Mesendoderm (in vitro differentiated cells): ENCODE results near the gene CRACR2A.

ENCODE experiments used
- DNase-seq: peaks from one replicate; pipeline ENCODE4 v3.0.0; 2013
- H2AK5ac ChIP-seq: 2 replicates; pipeline ENCODE4 v1.6.1; 2013; ENCODE audit warnings: low read length, inconsistent platforms
- H2BK120ac ChIP-seq: 2 replicates; pipeline ENCODE4 v1.6.1; 2013; ENCODE audit warnings: low read depth, mild to moderate bottlenecking, low read length, moderate library complexity, mixed read lengths
- H2BK15ac ChIP-seq: replicated peaks from 2 replicates; pipeline ENCODE4 v1.6.1; 2013; ENCODE audit warnings: low read depth, mild to moderate bottlenecking, moderate library complexity
- H2BK5ac ChIP-seq: 2 replicates; pipeline ENCODE4 v1.6.1; 2013; ENCODE audit warnings: low read length, inconsistent platforms
- H3K18ac ChIP-seq: 2 replicates; pipeline ENCODE4 v1.6.1; 2013; ENCODE audit warnings: mild to moderate bottlenecking, low read length, mixed read lengths
- H3K23ac ChIP-seq: one replicate; pipeline ENCODE4 v1.6.1; 2013; ENCODE audit warnings: low read length
- H3K27ac ChIP-seq: 2 replicates; pipeline ENCODE4 v1.5.1; 2013; ENCODE audit warnings: low read depth, mild to moderate bottlenecking, inconsistent platforms, low read length, moderate library complexity
- H3K27me3 ChIP-seq: 2 replicates; pipeline ENCODE4 v1.6.1; 2013; ENCODE audit warnings: low read length, control low read depth, mild to moderate bottlenecking, inconsistent platforms; ENCODE audit not compliant: insufficient read depth, poor library complexity
- H3K36me3 ChIP-seq: 2 replicates; pipeline ENCODE4 v1.6.1; 2013; ENCODE audit warnings: low read length, inconsistent platforms; ENCODE audit not compliant: control insufficient read depth, insufficient read depth
- H3K4ac ChIP-seq: one replicate; pipeline ENCODE4 v1.6.1; 2013; ENCODE audit warnings: low read depth, mild to moderate bottlenecking, low read length, moderate library complexity
- H3K4me1 ChIP-seq: 2 replicates; pipeline ENCODE4 v1.6.1; 2013; ENCODE audit warnings: low read depth, low read length, inconsistent platforms; ENCODE audit not compliant: control insufficient read depth
- H3K4me2 ChIP-seq: 2 replicates; pipeline ENCODE4 v1.6.1; 2013; ENCODE audit warnings: low read length
- H3K4me3 ChIP-seq: 2 replicates; pipeline ENCODE4 v1.5.1; 2013; ENCODE audit warnings: mild to moderate bottlenecking, low read length
- H3K56ac ChIP-seq: one replicate; pipeline ENCODE4 v1.6.1; 2013; ENCODE audit warnings: low read length
- H3K79me1 ChIP-seq: 2 replicates; pipeline ENCODE4 v1.6.1; 2013; ENCODE audit warnings: low read length, inconsistent platforms
- H3K79me2 ChIP-seq: 2 replicates; pipeline ENCODE4 v1.6.1; 2013; ENCODE audit warnings: mild to moderate bottlenecking, low read length; ENCODE audit not compliant: control insufficient read depth, insufficient read depth
- H3K9ac ChIP-seq: 2 replicates; pipeline ENCODE4 v1.6.1; 2013; ENCODE audit warnings: low read length, inconsistent platforms
- H4K5ac ChIP-seq: one replicate; pipeline ENCODE4 v1.6.1; 2013; ENCODE audit warnings: low read length
- H4K8ac ChIP-seq: one replicate; pipeline ENCODE4 v1.6.1; 2013; ENCODE audit warnings: low read depth, mild to moderate bottlenecking, control low read depth, low read length, moderate library complexity
- WGBS: extraction: QIAGEN DNeasy Blood & Tissue Kit; methylation state at CpG from one replicate; pipeline ENCODE4 v1.1.7; 2013; ENCODE audit warnings: low lambda C conversion rate, missing lambda C conversion rate; ENCODE audit not compliant: insufficient coverage; ENCODE audit errors: extremely low coverage; 5-methylcytosine and 5-hydroxymethylcytosine counted together

The CRACR2A gene

DNA sequence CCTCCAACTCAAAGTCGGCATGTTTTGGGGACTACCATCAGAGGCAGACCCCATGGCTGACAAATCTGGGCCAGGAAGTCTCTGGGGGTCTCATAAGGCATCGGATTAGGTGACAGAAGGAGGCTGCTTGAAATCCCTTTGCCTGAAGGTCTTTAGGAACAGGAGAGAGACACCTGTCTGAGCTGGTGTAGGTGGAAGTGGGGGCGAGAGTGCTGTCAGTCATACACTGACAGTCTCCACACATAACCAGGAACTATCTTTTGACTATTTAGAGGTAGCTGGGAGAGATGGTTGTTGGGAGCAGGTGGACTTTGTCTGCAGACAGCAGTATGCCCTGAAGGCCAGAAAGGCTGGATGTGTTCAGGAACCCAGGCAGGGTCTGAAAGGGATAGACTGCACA is 163.2 kb downstream of the CRACR2A start:
- no peak overlapping the region for H3K9ac ChIP-seq
- DNase-seq = no peak
- no peak overlapping the region for H2BK15ac ChIP-seq
- no peak overlapping the region for H3K18ac ChIP-seq
- no peaks in the 10 kb centered on the region for H3K36me3 ChIP-seq
- no peak overlapping the region for H2BK120ac ChIP-seq
- no peak overlapping the region for H3K27ac ChIP-seq
- no peaks in the 10 kb centered on the region for H3K79me2 ChIP-seq
- no peak overlapping the region for H3K56ac ChIP-seq
- H3K4me3 ChIP-seq = no peak overlapping the region
- H4K5ac ChIP-seq = no peak overlapping the region
- no peak overlapping the region for H3K23ac ChIP-seq
- no peak overlapping the region for H4K8ac ChIP-seq
- H2AK5ac ChIP-seq = no peak overlapping the region
- H3K4me1 ChIP-seq = no peaks in the 10 kb centered on the region
- no peak overlapping the region for H3K4ac ChIP-seq
- no CpG with 5 or more reads among the region's 3 CpGs for WGBS
- H3K4me2 ChIP-seq = no peak overlapping the region
- no peaks in the 10 kb centered on the region for H3K27me3 ChIP-seq
- H2BK5ac ChIP-seq = no peak overlapping the region
- no peaks in the 10 kb centered on the region for H3K79me1 ChIP-seq

DNA sequence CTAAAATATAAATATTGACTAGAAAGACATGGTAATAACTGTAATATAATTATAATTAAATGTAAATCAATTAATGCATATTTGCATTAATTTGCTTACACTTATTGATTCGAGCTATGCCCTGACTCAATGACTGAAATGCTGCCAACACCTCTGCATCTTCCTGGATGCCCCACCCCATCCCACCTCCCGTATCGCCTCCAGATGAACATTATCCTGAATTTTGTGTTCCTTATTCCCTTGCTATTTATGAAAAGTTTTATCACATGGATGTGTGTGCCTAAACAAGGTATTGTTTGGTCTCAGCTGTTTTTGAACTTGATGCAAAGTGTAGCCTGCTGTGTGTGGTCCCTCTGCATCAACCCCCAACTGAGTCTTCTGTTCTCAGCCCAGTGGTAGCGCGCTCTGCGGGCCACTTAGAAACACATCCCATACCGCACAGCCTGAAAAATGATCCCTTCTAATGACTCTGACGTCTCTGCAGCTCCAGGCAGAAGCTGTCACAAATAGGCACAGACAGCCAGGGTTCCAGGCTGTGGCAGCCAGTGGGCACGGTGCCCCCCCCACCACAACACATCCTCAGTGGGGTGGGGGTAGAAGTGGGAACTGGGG is 165.4 kb downstream of the CRACR2A start:
- Histone ChIP-seq H3K9ac (no peak overlapping the region), H2BK5ac (no peak overlapping the region), H3K4me3 (no peak overlapping the region), H2AK5ac (no peak overlapping the region), H3K79me2 (no peaks in the 10 kb centered on the region), H4K8ac (no peak overlapping the region), H3K36me3 (no peaks in the 10 kb centered on the region), H2BK120ac (no peak overlapping the region), H3K27ac (no peak overlapping the region), H3K79me1 (no peaks in the 10 kb centered on the region), H3K4me1 (no peaks in the 10 kb centered on the region), H3K4ac (no peak overlapping the region), H3K4me2 (no peak overlapping the region), H3K56ac (no peak overlapping the region), H3K18ac (no peak overlapping the region), H3K27me3 (no peaks in the 10 kb centered on the region), H2BK15ac (no peak overlapping the region), H3K23ac (no peak overlapping the region), H4K5ac (no peak overlapping the region)
- no peak for DNase-seq
- WGBS = no CpG with 5 or more reads among the region's 9 CpGs

DNA sequence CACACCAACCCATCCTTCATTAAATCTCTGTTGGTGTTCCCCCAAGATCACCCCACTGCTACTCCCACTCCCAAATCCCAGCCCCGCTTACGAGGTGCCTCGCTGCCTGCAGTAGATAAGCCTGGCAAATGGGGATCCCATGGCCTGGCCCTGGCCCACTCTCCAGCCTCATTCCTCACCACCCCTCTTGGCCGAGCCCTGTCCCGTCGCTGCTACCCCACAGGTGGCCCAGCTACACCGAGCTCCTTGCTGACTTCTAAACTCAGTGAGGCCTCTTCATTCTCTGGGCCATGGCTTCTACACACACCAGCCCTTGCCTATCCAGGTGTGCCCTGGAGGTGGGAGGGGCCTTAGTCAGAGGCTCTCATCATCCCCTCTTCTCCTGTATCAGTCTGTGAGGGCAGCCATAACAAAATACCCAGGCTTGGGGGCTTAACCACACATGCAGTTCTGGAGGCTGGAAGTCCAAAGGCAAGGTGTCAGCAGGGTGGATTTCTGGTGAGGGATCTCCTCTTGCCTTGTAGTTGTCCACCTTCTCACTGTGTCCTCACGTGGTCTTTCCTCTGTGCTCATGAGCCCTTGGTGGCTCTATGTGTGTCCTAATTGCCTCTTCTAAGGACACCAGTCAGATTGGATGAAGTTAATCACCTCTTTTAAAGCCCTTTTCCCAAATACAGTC is 169.1 kb downstream of the CRACR2A start:
- no peaks in the 10 kb centered on the region for H3K27me3 ChIP-seq
- no peak overlapping the region for H3K4me3 ChIP-seq
- H2BK120ac ChIP-seq = no peak overlapping the region
- H3K79me1 ChIP-seq = no peaks in the 10 kb centered on the region
- no peak for DNase-seq
- no peak overlapping the region for H3K9ac ChIP-seq
- no peak overlapping the region for H2BK5ac ChIP-seq
- H3K27ac ChIP-seq = no peak overlapping the region
- no CpG with 5 or more reads among the region's 8 CpGs for WGBS
- H2AK5ac ChIP-seq = no peak overlapping the region
- H3K79me2 ChIP-seq = no peaks in the 10 kb centered on the region
- H3K36me3 ChIP-seq = no peaks in the 10 kb centered on the region
- no peak overlapping the region for H4K8ac ChIP-seq
- no peak overlapping the region for H3K56ac ChIP-seq
- H3K4ac ChIP-seq = no peak overlapping the region
- no peak overlapping the region for H4K5ac ChIP-seq
- no peaks in the 10 kb centered on the region for H3K4me1 ChIP-seq
- H3K18ac ChIP-seq = no peak overlapping the region
- no peak overlapping the region for H3K23ac ChIP-seq
- no peak overlapping the region for H2BK15ac ChIP-seq
- no peak overlapping the region for H3K4me2 ChIP-seq

DNA sequence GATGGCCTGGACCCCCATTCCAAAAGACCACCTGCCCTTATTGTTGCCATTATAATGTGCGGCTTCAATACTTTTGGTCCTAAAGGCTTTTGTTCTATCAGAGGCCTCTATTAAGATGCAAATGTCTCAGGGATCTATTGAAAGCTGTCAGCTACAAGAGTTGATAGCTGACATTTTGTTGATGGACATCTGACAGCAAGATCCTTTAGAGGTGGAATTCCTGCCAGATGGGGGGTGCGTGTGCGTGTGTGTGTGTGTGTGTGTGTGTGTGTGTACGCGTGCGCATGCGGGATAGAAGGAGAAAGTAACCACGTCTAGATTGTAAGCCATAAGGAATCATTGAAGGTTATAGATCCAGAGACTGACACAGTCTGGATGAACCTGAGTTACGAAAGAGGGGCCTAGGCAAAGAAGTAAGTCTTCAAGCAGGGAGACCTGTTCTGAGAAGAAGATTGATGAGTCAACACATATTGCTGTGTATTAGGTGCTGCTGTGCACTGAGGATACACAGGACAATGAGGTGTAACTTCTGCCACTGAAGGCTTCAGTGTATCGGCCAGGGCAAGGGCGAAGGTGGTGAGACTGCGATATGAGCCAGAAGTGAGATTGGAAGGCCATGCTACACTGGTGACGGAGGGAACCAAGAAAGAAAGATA is 172.7 kb downstream of the CRACR2A start:
- no peak overlapping the region for H2BK15ac ChIP-seq
- no peak overlapping the region for H2BK120ac ChIP-seq
- H3K36me3 ChIP-seq = no peaks in the 10 kb centered on the region
- H3K27me3 ChIP-seq = no peaks in the 10 kb centered on the region
- no peaks in the 10 kb centered on the region for H3K79me1 ChIP-seq
- H3K18ac ChIP-seq = no peak overlapping the region
- no peak overlapping the region for H4K8ac ChIP-seq
- no peak overlapping the region for H3K4me3 ChIP-seq
- H4K5ac ChIP-seq = no peak overlapping the region
- H3K4me2 ChIP-seq = no peak overlapping the region
- no peak overlapping the region for H3K23ac ChIP-seq
- H2AK5ac ChIP-seq = no peak overlapping the region
- H3K4ac ChIP-seq = no peak overlapping the region
- no peaks in the 10 kb centered on the region for H3K4me1 ChIP-seq
- H3K56ac ChIP-seq = no peak overlapping the region
- no peak overlapping the region for H3K9ac ChIP-seq
- H2BK5ac ChIP-seq = no peak overlapping the region
- H3K79me2 ChIP-seq = no peaks in the 10 kb centered on the region
- no peak overlapping the region for H3K27ac ChIP-seq
- WGBS = no CpG with 5 or more reads among the region's 13 CpGs
- no peak for DNase-seq

DNA sequence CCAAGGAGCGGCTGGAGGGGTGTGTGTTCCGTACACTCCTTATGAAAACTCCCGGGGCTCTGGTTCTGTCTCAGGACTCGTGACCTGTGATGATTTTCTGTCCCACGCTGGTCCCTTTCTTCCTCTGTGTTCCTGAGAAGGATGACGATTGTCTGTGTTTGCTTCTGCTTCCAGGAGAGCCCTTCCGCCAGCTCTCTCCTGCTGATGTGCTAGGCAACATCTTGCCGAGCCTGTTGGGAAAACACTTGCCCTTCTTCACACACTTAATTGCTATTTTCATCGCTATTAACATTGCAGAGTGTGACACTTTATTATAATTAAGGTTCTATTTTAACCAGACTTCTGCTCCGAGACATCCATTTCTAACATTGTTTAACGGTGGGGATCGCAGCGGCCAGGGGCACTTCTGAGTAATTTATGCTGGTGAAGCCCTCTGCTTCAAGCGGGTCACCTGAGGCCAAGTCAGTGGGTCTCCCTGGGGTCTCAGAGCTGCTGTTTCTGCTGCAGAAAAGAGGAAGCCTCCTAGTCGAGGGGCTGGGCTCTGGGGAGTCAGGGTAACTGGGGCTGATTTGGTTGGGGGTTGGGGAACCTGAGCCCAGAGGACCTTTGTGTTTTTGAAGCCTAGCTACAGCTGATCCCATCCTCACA is 173.3 kb downstream of the CRACR2A start:
- no peaks in the 10 kb centered on the region for H3K27me3 ChIP-seq
- H4K5ac ChIP-seq = no peak overlapping the region
- H2AK5ac ChIP-seq = no peak overlapping the region
- no peaks in the 10 kb centered on the region for H3K4me1 ChIP-seq
- H3K56ac ChIP-seq = no peak overlapping the region
- WGBS = no CpG with 5 or more reads among the region's 15 CpGs
- H3K9ac ChIP-seq = no peak overlapping the region
- no peak overlapping the region for H3K27ac ChIP-seq
- H3K4me2 ChIP-seq = no peak overlapping the region
- H3K79me2 ChIP-seq = no peaks in the 10 kb centered on the region
- no peak overlapping the region for H3K4me3 ChIP-seq
- no peak overlapping the region for H3K4ac ChIP-seq
- no peaks in the 10 kb centered on the region for H3K36me3 ChIP-seq
- no peak overlapping the region for H3K18ac ChIP-seq
- no peaks in the 10 kb centered on the region for H3K79me1 ChIP-seq
- no peak overlapping the region for H2BK120ac ChIP-seq
- no peak for DNase-seq
- H4K8ac ChIP-seq = no peak overlapping the region
- no peak overlapping the region for H2BK15ac ChIP-seq
- no peak overlapping the region for H3K23ac ChIP-seq
- no peak overlapping the region for H2BK5ac ChIP-seq
